GM10266 (cell line): ENCODE measurements around the gene RAPGEF2.

ENCODE experiments used
- DNase-seq: peaks from one replicate; pipeline ENCODE4 v3.0.0; 2012; ENCODE audit errors: extremely low spot score
- TF ChIP-seq, protein P1 (sequence below): IDR thresholded peaks from 2 replicates; pipeline ENCODE4 v1.5.1; 2012; ENCODE audit warnings: mild to moderate bottlenecking, low read depth; ENCODE audit not compliant: control insufficient read depth, insufficient read depth; ENCODE audit errors: missing control alignments

RAPGEF2 gene

DNA sequence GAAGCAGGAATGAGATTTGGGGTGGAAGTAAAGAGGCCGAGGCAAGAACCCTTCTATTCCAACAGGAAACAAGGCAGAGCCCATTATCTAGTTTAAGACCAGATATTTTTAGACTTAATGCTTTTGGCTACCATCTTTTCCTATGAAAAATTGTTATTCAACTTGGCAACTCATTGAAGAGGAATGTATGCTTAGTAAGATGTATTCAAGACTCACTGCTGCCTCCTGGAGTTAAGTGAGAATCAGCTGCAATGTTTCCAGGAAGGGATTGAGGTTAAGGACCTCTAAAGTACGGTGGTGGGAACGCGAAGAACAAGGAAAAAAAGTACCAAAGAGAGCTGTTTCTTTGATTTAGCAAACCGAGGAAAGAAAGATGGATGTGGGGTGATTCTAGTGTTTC, 89.1 kb downstream of the RAPGEF2 start:
- DNase-seq = no peak
- TF ChIP-seq, protein P1, sequence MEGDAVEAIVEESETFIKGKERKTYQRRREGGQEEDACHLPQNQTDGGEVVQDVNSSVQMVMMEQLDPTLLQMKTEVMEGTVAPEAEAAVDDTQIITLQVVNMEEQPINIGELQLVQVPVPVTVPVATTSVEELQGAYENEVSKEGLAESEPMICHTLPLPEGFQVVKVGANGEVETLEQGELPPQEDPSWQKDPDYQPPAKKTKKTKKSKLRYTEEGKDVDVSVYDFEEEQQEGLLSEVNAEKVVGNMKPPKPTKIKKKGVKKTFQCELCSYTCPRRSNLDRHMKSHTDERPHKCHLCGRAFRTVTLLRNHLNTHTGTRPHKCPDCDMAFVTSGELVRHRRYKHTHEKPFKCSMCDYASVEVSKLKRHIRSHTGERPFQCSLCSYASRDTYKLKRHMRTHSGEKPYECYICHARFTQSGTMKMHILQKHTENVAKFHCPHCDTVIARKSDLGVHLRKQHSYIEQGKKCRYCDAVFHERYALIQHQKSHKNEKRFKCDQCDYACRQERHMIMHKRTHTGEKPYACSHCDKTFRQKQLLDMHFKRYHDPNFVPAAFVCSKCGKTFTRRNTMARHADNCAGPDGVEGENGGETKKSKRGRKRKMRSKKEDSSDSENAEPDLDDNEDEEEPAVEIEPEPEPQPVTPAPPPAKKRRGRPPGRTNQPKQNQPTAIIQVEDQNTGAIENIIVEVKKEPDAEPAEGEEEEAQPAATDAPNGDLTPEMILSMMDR = peak; percentile 32

DNA sequence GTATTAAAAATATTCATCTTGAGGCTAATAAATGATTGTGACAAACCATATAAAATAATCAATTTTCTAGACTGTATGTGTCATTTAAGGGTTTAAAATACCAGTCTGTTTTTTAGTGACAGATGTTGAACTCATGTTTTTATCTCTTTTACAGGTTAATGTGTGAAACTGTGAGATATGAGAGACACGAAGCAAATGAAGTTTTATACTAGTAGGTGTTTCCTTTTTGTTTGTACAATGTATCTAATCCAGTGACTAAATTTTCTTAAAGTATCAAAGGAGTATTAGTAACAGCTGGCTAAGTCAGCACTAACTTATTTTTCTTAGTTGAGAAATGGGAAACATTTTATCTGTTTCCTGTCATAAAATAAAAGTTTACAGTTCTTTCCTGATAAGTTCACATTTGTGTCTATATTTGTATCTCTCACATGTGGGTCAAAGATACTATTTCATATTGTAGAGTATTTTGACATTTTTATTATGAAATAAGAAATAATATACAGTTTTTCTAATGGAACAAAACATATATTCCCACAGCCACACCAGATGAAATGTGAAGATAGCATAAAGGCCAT, 90.3 kb downstream of the RAPGEF2 start:
- DNase-seq = no peak
- TF ChIP-seq, protein P1 = no peak

DNA sequence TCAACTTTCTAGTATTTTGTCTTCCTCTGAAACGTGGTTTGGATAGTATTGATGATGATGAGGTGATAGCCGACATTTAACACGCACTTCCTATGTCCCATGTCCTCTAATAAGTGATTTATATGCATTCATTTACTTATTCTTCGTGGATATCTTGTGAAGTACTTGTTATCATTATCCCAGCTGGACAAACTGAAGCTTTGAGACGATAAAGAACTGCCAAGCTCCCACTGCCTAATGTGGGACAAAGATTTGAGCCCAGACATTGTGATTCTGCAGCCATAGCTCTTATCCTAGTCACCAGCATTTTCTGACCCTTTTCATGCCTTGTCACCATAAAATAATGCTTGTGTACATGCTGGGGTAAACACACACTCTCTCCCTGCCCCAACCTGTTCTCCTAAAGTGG, 92.5 kb downstream of the RAPGEF2 start:
- TF ChIP-seq, protein P1 = no peak
- no peak for DNase-seq

DNA sequence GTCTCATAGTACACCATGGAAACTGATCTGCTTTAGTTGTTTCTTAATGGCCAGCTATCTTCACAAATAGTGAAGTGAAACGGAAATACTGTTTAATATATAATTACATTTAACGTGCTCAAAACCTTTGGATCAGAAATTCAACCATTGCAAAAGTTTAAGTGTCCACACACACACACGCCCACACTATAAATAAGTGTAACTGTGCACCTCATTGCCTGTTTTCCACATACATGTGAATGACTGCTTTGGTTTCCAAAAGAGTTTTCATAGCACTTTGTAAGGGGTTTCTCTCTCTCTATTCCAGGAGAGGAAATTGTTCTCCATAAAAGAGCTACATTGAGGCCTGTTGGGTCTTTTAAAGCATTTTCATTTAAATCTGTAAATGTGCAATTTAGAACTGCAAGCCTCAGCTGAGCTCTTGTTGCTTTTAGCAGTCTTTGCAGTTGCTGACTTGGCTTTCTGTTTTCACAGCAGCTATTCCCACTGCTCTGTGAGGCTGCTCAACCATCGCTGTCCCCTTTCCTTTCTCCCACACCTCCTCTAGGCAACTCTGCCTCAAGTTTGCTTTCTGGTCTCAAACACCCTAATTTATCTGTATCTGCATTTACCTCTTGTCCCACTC, 94.5 kb downstream of the RAPGEF2 start:
- TF ChIP-seq, protein P1 = no peak
- no peak for DNase-seq

DNA sequence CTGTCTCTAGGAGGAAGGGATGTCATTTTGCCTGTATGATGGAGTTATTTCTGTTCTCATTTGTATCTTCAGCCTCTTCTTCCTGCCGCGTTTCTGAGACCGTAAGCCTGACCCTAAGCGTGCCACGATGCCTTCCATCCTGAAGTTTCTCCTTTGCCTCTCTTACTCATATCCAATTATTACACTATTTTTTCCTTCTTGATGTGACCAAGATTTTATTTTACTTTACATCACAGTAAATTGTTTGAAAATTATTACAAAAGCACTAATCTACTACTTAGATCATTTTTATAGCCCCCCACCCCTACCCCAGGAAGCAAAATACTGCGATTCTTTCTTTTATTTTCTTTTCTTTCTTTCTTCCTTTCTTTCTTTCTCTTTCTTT, 95.0 kb downstream of the RAPGEF2 start:
- TF ChIP-seq, protein P1 = no peak
- no peak for DNase-seq

DNA sequence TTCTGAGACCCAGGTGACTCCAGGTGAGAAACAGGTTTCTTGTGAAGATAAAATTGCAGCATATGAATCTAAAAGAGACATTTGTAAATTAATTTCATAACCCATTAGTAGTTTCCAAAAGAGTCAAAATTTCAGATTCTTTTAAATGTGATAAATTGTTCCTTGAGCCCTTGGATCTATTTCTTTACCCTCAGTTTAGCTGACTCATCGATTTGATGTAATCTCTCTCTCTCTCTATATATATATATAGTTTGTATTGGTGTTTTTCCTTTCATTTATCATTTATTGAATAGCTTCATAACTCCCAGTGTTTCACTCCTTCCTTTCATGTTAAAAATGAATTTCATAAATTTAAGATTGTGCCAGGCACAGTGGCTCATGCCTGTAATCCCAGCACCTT, 96.9 kb downstream of the RAPGEF2 start:
- DNase-seq = no peak
- TF ChIP-seq, protein P1 = no peak

DNA sequence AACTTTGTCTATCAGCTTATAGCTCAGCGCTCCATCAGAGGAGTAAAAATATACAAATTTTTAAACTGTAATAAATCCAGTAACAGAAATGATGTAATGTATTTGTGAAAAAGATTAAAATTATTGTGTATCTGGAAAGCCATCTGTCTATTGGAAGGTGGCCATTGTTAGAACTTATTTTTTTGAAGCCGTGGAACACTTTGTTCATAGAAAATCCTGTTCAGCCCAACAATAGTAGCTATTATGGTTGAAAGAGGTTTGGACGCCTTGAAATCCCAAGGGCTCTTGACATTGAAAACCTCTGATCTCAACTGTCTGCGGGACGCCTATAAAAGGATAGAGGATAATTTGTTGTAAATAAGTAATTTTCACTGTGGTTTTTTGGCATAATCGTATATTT, 98.3 kb downstream of the RAPGEF2 start:
- DNase-seq = no peak
- TF ChIP-seq, protein P1 = no peak
